ENCODE data around the gene NKAP.

DNA sequence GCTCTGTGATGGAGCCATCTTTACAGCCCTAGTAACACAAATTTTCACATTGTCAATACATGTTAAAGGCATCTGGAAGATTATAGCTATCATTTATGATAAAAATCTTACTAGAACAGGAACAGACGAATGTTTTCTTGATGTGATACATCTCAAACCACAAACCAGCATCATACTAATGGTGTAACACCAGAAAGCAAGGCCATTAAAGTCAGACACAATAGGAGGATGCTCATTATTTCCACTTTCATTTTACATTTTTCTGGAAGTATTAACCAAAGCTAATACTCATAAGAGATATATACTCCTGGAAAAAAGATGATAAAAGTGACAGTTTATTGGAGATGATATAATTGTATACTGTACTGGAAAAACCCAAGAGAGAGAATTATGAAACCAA is 42.6 kb downstream of the NKAP start:
- TF ChIP-seq POLR2AphosphoS5 (IDR thresholded peaks at IDR 0.05; ENCODE audit: low read depth, low read length) (no peak), CTCF (IDR thresholded peaks at IDR 0.05) (no peak), REST (IDR thresholded peaks at IDR 0.05; ENCODE audit: insufficient read depth in 1 of 2, low read depth in 2 of 2, low read length in 1 of 2) (no peak)
